Measurements from ENCODE around the gene DAPK1.

Gene DAPK1

DNA sequence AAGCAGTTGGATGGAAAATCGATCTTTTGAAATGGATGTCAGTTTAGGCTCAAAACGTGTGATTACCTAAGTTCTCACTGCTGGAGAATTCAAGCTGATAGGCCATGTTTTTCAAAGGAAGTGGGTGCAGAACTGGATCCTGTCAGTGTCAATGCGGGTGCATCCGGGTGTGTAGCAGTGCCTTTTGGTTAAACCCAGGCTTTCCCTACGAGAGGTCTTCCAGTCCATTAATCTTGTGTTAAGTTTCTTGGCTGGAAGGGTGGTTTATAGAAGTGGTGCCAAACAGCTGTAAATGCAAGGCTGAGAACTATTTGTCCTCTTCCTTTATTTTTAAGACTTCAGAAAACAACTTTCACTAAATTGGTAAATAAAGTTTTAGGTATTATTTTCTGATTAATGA is 71.9 kb downstream of the DAPK1 start:
- peak overlapping the region; percentile 52 for H3K27ac ChIP-seq
- no peak for TF ChIP-seq ZFX (IDR thresholded peaks at IDR 0.05; ENCODE audit: borderline replicate concordance)
- TF ChIP-seq, protein P1, sequence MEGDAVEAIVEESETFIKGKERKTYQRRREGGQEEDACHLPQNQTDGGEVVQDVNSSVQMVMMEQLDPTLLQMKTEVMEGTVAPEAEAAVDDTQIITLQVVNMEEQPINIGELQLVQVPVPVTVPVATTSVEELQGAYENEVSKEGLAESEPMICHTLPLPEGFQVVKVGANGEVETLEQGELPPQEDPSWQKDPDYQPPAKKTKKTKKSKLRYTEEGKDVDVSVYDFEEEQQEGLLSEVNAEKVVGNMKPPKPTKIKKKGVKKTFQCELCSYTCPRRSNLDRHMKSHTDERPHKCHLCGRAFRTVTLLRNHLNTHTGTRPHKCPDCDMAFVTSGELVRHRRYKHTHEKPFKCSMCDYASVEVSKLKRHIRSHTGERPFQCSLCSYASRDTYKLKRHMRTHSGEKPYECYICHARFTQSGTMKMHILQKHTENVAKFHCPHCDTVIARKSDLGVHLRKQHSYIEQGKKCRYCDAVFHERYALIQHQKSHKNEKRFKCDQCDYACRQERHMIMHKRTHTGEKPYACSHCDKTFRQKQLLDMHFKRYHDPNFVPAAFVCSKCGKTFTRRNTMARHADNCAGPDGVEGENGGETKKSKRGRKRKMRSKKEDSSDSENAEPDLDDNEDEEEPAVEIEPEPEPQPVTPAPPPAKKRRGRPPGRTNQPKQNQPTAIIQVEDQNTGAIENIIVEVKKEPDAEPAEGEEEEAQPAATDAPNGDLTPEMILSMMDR (IDR thresholded peaks at IDR 0.05): no peak

DNA sequence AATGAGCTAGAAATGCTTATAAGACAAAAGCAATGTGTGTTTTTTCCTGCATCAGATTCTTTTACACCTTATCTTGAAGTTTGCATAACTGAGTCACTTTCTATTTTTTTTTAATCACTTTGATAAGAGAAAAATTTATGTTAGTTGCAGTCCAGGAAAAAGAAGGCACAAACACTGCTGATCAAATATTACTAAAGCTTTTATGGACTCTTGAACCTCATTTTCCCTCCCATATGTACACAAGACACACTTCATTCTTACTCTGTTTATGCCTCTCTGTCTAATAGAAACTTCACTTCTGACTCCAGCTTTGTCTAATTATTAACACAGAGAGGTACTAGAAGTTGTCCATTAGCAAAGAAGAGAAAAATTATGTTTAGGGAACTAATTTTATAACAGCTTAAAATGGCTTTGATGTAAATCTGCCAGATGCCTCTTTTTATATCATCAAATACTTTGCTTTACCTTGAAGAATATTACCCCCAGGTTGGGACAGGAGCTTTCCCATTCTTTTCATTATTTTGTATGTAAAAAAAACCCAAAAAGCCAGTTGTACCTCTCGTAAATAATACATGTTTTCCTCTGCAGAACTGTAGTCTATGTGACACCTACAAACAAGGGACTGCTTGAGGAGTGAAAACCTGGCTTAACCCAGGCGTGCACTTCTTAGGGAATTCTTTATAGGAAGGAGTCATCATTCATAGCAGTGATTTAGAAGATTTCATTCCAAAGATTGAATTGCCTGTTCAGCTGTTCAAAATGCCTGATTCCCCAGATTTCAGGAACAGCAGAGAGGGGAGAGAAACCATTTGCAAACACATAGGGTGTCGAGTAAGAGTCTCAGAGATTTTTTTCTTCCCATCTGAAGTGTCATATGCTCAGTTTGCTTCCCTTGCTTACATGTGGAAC is 72.6 kb downstream of the DAPK1 start:
- H3K27ac ChIP-seq: peak overlapping the region; percentile 52
- TF ChIP-seq ZFX (IDR thresholded peaks at IDR 0.05; ENCODE audit: borderline replicate concordance): no peak
- TF ChIP-seq, protein P1 (IDR thresholded peaks at IDR 0.05): no peak

DNA sequence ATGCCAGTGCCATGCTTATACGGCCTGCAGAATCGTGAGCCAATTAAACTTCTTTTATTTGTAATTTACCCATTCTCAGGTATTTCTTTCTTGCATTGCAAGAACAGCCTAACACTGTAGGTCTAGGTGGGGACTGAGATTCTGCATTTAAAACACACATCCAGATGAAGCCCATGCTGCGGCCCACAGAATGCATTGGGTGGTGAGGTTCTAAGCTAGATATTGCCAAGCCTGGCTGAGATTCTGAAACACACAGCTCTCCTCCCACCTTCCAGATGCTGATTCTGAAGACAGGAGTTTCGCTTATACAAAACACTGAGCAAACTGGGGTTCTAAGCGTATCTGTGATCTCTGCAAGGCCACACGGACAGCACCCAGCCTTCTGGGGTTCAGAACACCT is 75.1 kb downstream of the DAPK1 start:
- no peak overlapping the region for H3K27ac ChIP-seq
- TF ChIP-seq ZFX (IDR thresholded peaks at IDR 0.05; ENCODE audit: borderline replicate concordance): no peak

DNA sequence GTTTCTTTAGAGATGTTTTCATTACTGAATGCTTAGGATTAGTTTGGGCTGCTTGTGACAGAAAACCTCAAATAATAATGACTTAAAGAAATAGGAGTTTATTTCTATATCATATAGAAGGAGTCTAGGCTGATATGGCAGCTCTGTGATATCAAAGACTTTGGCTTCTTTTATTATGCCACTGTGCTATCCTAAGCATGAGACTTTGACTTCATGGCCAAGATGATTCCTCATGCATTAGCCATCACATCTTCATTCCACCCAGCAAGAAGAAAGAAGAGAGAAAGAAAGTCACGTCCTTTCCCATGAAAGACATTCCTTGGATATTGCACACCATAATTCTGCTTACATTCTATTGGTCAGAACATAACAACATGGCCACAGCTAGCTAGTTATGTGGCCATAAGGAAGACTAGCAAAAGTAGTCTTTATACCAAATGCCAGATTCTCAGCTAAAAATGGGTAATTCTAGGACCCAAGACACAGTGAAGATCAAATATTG is 76.2 kb downstream of the DAPK1 start:
- no peak overlapping the region for H3K27ac ChIP-seq
- TF ChIP-seq, protein P1 (IDR thresholded peaks at IDR 0.05): no peak
- TF ChIP-seq ZFX (IDR thresholded peaks at IDR 0.05; ENCODE audit: borderline replicate concordance): no peak

DNA sequence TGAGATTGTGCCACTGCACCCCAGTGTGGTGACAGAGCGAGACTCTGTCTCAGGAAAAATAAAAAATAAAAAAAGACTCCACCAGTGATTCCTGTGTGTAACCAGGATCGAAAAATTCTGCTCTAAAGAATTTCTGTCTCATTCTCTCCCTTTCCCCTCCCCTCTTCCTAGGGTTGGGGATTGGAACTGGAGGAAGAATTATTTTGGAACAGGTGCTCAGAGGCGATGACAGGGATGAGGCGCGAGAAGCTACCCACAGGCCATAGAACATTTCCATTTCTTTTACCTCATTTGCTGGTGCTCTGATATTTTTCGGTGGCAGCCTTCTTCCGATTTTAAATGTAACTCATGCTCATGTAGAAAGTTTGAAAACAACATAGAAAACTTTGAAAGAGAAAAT is 80.1 kb downstream of the DAPK1 start:
- no peak overlapping the region for H3K27ac ChIP-seq
- TF ChIP-seq, protein P1 (IDR thresholded peaks at IDR 0.05): no peak
- no peak for TF ChIP-seq ZFX (IDR thresholded peaks at IDR 0.05; ENCODE audit: borderline replicate concordance)

DNA sequence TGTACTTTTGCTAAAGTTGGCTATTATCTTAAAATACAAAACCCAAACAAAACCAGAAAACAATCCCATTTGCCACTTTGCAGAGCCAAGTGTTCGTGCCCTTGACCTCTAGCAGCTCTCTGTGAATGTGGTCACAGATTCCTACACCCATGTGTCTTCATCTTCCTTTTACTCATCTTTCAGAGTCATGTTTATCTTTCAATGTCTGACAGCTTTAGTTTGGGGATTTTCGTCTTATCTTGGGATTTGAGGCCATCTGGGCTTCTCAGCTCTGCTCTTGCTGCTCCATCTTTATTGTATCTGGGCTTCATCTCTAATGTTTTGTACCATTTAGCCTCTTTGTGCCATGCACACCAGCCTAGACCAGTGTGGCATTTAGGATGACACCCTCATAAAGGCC is 81.0 kb downstream of the DAPK1 start:
- no peak overlapping the region for H3K27ac ChIP-seq
- no peak for TF ChIP-seq ZFX (IDR thresholded peaks at IDR 0.05; ENCODE audit: borderline replicate concordance)
- TF ChIP-seq, protein P1 (IDR thresholded peaks at IDR 0.05): no peak

DNA sequence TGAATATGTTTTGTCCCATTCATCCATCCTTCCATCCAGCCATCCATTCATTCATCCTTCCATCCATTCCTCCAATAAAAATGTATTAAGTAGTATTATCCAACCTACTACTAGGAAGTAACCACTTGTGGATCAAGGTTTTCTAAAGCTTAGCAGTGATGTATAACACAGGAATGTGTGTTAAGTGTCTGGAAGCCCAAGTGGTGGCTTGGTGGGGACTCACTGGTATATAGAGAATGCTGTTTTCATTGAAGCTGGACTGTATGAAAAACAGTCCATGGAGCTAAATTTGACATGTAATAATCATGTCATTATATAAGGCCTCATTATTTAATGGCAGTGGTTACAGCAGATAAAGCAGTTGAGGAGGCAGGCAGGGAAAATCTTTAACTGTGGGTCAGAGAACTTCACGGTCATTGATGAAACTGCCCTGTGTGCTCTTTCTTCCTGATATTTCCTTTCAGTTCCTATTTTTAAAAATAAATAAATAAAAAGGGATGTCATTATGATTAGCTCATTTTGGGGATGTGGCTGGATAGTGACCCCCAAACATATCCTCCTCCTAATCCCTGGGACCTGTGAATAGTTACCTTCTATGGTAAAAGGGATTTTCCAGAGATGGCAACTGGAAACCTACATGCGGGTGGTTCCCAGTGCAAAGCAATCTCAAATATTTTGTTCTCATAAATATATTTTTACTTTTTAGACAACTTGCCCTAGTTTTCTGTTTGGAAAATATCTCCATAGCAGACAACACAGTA is 82.3 kb downstream of the DAPK1 start:
- no peak overlapping the region for H3K27ac ChIP-seq
- no peak for TF ChIP-seq ZFX (IDR thresholded peaks at IDR 0.05; ENCODE audit: borderline replicate concordance)
- TF ChIP-seq, protein P1 (IDR thresholded peaks at IDR 0.05): no peak

Measured in 22Rv1 (cell line).